ENCODE measurements around the gene SFMBT1. TPM values are rescaled to one million over a fixed set of nuclear protein-coding genes. Genes with fewer than 3 reads are reported as not detected.

SFMBT1 gene
- total and polyA plus RNA-seq, 2 of the 8 experiments (the other 6 are each of a cell fraction or from before 2014, with no cell fraction given), result 8.1 to 16.8 TPM

GRCh38 chr3:53083949-53084309, 38.1 kb upstream of the SFMBT1 start:
- no peaks in the 10 kb centered on the region for H4K20me1 ChIP-seq (replicated peaks in 1 of 2; ENCODE audit: control insufficient read depth in 1 of 2, insufficient read depth in 2 of 2, low read length in 2 of 2)
- no peak for TF ChIP-seq CTCF (IDR thresholded peaks at IDR 0.05; ENCODE audit: control extremely low read depth in 1 of 3, insufficient read depth in 1 of 3, low read depth in 1 of 3, low read length in 3 of 3)
- no peak for TF ChIP-seq KDM4A (IDR thresholded peaks at IDR 0.05; ENCODE audit: low read depth, low read length, severe bottlenecking)
- no peak for TF ChIP-seq CHD1 (IDR thresholded peaks at IDR 0.05; ENCODE audit: low read depth, low read length)
- no peak for TF ChIP-seq BCL11A (IDR thresholded peaks at IDR 0.05; ENCODE audit: low read depth in 2 of 2, low read length in 2 of 2)
- no peak for TF ChIP-seq TAF1 (IDR thresholded peaks at IDR 0.05; ENCODE audit: low read depth, low read length)
- TF ChIP-seq CHD2 (IDR thresholded peaks at IDR 0.05; ENCODE audit: low read length), result no peak
- TF ChIP-seq KDM1A (IDR thresholded peaks at IDR 0.05; ENCODE audit: borderline replicate concordance, low read length), result no peak
- no peak for TF ChIP-seq SP2 (IDR thresholded peaks at IDR 0.05; ENCODE audit: low read length)
- TF ChIP-seq NRF1 (IDR thresholded peaks at IDR 0.05; ENCODE audit: low read depth, low read length), result no peak
- no peak for TF ChIP-seq POU5F1 (IDR thresholded peaks at IDR 0.05; ENCODE audit: low read depth, low read length)
- TF ChIP-seq EGR1 (IDR thresholded peaks at IDR 0.05; ENCODE audit: borderline replicate concordance, low read depth, low read length), result no peak
- no peak overlapping the region for H2BK20ac ChIP-seq (ENCODE audit: low read length)
- no peaks in the 10 kb centered on the region for H3K79me2 ChIP-seq (ENCODE audit: control insufficient read depth in 1 of 2, insufficient read depth in 2 of 2, low read length in 2 of 2)
- H3K4me1 ChIP-seq (replicated peaks in 1 of 4; ENCODE audit: control insufficient read depth in 3 of 4, insufficient read depth in 4 of 4, low read length in 3 of 4), result no peaks in the 10 kb centered on the region
- H4K5ac ChIP-seq (ENCODE audit: insufficient read length, low read depth, low read length), result no peak overlapping the region
- no peaks in the 10 kb centered on the region for H3K23me2 ChIP-seq (ENCODE audit: low read depth, low read length)
- H3K36me3 ChIP-seq (ENCODE audit: control insufficient read depth in 2 of 4, insufficient read depth in 4 of 4, low read length in 3 of 4), result no peaks in the 10 kb centered on the region
- H2AK5ac ChIP-seq (ENCODE audit: low read depth, low read length), result no peak overlapping the region
- H4K8ac ChIP-seq (ENCODE audit: extremely low read depth, insufficient read depth, low read length), result no peak overlapping the region
- H3K4ac ChIP-seq (replicated peaks; ENCODE audit: insufficient read length, low read depth, low read length), result no peak overlapping the region
- no peak overlapping the region for H2BK12ac ChIP-seq (ENCODE audit: low read depth, low read length)
- H3K18ac ChIP-seq (ENCODE audit: extremely low read depth, low read length), result no peak overlapping the region
- no peak overlapping the region for H3K56ac ChIP-seq (replicated peaks; ENCODE audit: insufficient read length, low read depth, low read length)
- DNase-seq (ENCODE audit: low read depth in 1 of 2, low spot score in 2 of 2), result no peak
- H4K91ac ChIP-seq (replicated peaks; ENCODE audit: insufficient read length, low read length), result no peak overlapping the region
- no peak overlapping the region for H2BK15ac ChIP-seq (ENCODE audit: low read length)
- ChIA-PET POLR2A (ENCODE audit: partially characterized antibody) (interaction anchor here (0.8 to 5.0 kb wide), 2 partner anchors 9 to 12 kb away, joined by 3 to 25 read pairs; no protein-coding TSS in a partner anchor), CTCF (ENCODE audit: partially characterized antibody) (interaction anchor here (0.6 to 1.6 kb wide), 5 partner anchors 14 to 419 kb away, joined by 3 to 4 read pairs (median 3); no protein-coding TSS in a partner anchor)
- H3K9ac ChIP-seq (replicated peaks in 1 of 4; ENCODE audit: extremely low read depth in 1 of 4, low read depth in 3 of 4, low read length in 3 of 4), result no peak overlapping the region
- no peaks in the 10 kb centered on the region for H3K79me1 ChIP-seq (ENCODE audit: low read depth, low read length)
- no peak for FAIRE-seq
- no peak overlapping the region for H2BK5ac ChIP-seq (ENCODE audit: low read depth, low read length)
- no peak overlapping the region for H3K14ac ChIP-seq (ENCODE audit: insufficient read length)
- H3K9me3 ChIP-seq (ENCODE audit: insufficient read depth in 2 of 2, low read depth in 1 of 2, low read length in 1 of 2), result no peaks in the 10 kb centered on the region
- 93% methylated on average over 3 of the region's 3 CpGs; no CpG with 5 or more reads in 1 of the 2 experiments for WGBS, 2 experiments (ENCODE audit: extremely low coverage in 1 of 2, insufficient coverage in 1 of 2, insufficient read length in 1 of 2, insufficient replicate concordance in 2 of 2, low coverage in 1 of 2, low lambda C conversion rate in 2 of 2, missing lambda C conversion rate in 1 of 2)
- no peak overlapping the region for H3K27ac ChIP-seq (ENCODE audit: low read depth, low read length)
- no peak overlapping the region for H3K4me3 ChIP-seq (ENCODE audit: extremely low read depth in 1 of 4, insufficient read depth in 2 of 4, low read depth in 3 of 4, low read length in 4 of 4)
- H3K23ac ChIP-seq (ENCODE audit: insufficient read length), result no peak overlapping the region
- no peaks in the 10 kb centered on the region for H3K27me3 ChIP-seq (replicated peaks in 1 of 4; ENCODE audit: control insufficient read depth in 3 of 4, extremely low read depth in 1 of 4, insufficient read depth in 3 of 4, low read length in 3 of 4)
- no peak overlapping the region for H2AFZ ChIP-seq (ENCODE audit: low read length)
- H3K4me2 ChIP-seq (ENCODE audit: insufficient read depth in 1 of 2, low read depth in 2 of 2, low read length in 2 of 2), result no peak overlapping the region
- H2BK120ac ChIP-seq (replicated peaks; ENCODE audit: low read depth, low read length), result no peak overlapping the region
